Measurements from ENCODE around the gene QSER1. TPM values are rescaled to one million over a fixed set of nuclear protein-coding genes. Genes with fewer than 3 reads are reported as not detected.

The QSER1 gene
- total and polyA plus RNA-seq, 2 experiments from 2014 or later, result 29.4 to 132 TPM

- H2AFZ ChIP-seq, result no peak overlapping the region
- H3K4me3 Mint-ChIP-seq, result no peak overlapping the region
- H3K9me2 ChIP-seq (ENCODE audit: insufficient read depth), result no peaks in the 10 kb centered on the region
- peaks cover 100% of the 10 kb centered on the region for H3K79me2 ChIP-seq (replicated peaks; ENCODE audit: insufficient read depth)
- H3K4me2 ChIP-seq, result peak overlapping the region; percentile 30
- H3K9me3 Mint-ChIP-seq, result no peaks in the 10 kb centered on the region
- H3K27ac ChIP-seq (ENCODE audit: low read depth), result peak overlapping the region; percentile 42; the same call in 1 of the 2 replicates
- ATAC-seq (no peak), DNase-seq (ENCODE audit: low spot score) (no peak)
- peaks cover 2% of the 10 kb centered on the region for H3K27me3 Mint-ChIP-seq (ENCODE audit: insufficient read depth, low read depth, poor library complexity)
- no peaks in the 10 kb centered on the region for H3K27me3 ChIP-seq (ENCODE audit: insufficient read depth)
- H3K4me3 ChIP-seq, result no peak overlapping the region
- no peaks in the 10 kb centered on the region for H3F3A ChIP-seq (replicated peaks; ENCODE audit: low read depth)
- H4K20me1 ChIP-seq (replicated peaks; ENCODE audit: insufficient read depth), result peaks cover 55% of the 10 kb centered on the region
- peaks cover 18% of the 10 kb centered on the region; the same call in 2 of the 3 replicates for H3K36me3 Mint-ChIP-seq (ENCODE audit: low read depth)
- H3K27ac Mint-ChIP-seq, result peak overlapping the region; percentile 81
- H3K4me1 ChIP-seq (ENCODE audit: insufficient read depth), result peaks cover 9% of the 10 kb centered on the region
- no peaks in the 10 kb centered on the region for H3K36me3 ChIP-seq (ENCODE audit: insufficient read depth)
- H3K4me1 Mint-ChIP-seq, result peaks cover 24% of the 10 kb centered on the region
- no peak for TF ChIP-seq CREB1 (CRISPR knock-in tag; IDR thresholded peaks at IDR 0.05; ENCODE audit: low read depth)
- TF ChIP-seq ZNF331 (CRISPR knock-in tag; IDR thresholded peaks at IDR 0.05; ENCODE audit: low read depth), result no peak
- TF ChIP-seq ZNF462 (CRISPR knock-in tag; IDR thresholded peaks at IDR 0.05), result no peak
- TF ChIP-seq STAT1 (IDR thresholded peaks at IDR 0.05; ENCODE audit: unreplicated experiment), result no peak
- no peak for TF ChIP-seq EZH2 (IDR thresholded peaks at IDR 0.05; ENCODE audit: low read depth, unreplicated experiment)
- no peak for TF ChIP-seq CTCF (conservative IDR thresholded peaks at IDR 0.05; ENCODE audit: low read depth in 2 of 2)
- TF ChIP-seq NANOG (IDR thresholded peaks at IDR 0.05; ENCODE audit: borderline replicate concordance), result no peak
- TF ChIP-seq ETS1 (IDR thresholded peaks at IDR 0.05), result no peak
- TF ChIP-seq ZNF114 (CRISPR knock-in tag; IDR thresholded peaks at IDR 0.05), result no peak
- no peak for TF ChIP-seq JUNB (IDR thresholded peaks at IDR 0.05; ENCODE audit: unreplicated experiment)
- TF ChIP-seq POLR2AphosphoS5 (IDR thresholded peaks at IDR 0.05; ENCODE audit: low read depth), result no peak
These were observed 25.8 kb downstream of the QSER1 start for GRCh38 chr11:32918427-32918826.

Measured in GM23338 (cell line).